Tibial nerve (tissue), 4 donors: ENCODE data around the gene PCDHGB3.

Experiments
- CTCF ChIP-seq, 5 experiments: fragments of 200-600 bp in 3 of 5; fragments of 450-650 bp in 2 of 5; sonication (generic) in 3 of 5; IDR thresholded peaks; one replicate each; pipeline ENCODE4 v1.5.1; 2016 to 2019; ENCODE audit warnings: antibody characterized with exemption in 5 of 5, mild to moderate bottlenecking in 3 of 5, moderate library complexity in 2 of 5
- EP300 ChIP-seq, 2 donors: sonication (generic); formaldehyde crosslinking; IDR thresholded peaks; one replicate each; pipeline ENCODE4 v1.6.1; 2017; ENCODE audit warnings: antibody characterized with exemption in 2 of 2, mild to moderate bottlenecking in 1 of 2
- POLR2A ChIP-seq, 2 donors: fragments of 450-650 bp; IDR thresholded peaks; one replicate each; pipeline ENCODE4 v1.6.1; 2017; ENCODE audit warnings: antibody characterized with exemption in 2 of 2, mild to moderate bottlenecking in 2 of 2, moderate library complexity in 2 of 2

GRCh38 chr5:141356950-141357349 is 13.1 kb upstream of the PCDHGB3 start:
- TF ChIP-seq CTCF (IDR thresholded peaks at IDR 0.05), result no peak
- no peak for TF ChIP-seq POLR2A (IDR thresholded peaks at IDR 0.05)
- TF ChIP-seq EP300 (IDR thresholded peaks at IDR 0.05), result no peak
